HG03045 (cell line): ENCODE data around the gene RAB7A.
A peak's percentile ranks its signal among the peaks of the same experiment; 100 is the strongest.
"Not testable (repeated sequence)": the region's sequence is repeated elsewhere in the genome, so short reads cannot be mapped to it uniquely, and the experiment has no call there.

Experiments used
- ATAC-seq: cut with Tn5 transposase; IDR thresholded peaks from one replicate; pipeline ENCODE4 v1.9.1; 2021; ENCODE audit warnings: mild to moderate bottlenecking, moderate library complexity; ENCODE audit not compliant: unreplicated experiment

RAB7A gene

DNA sequence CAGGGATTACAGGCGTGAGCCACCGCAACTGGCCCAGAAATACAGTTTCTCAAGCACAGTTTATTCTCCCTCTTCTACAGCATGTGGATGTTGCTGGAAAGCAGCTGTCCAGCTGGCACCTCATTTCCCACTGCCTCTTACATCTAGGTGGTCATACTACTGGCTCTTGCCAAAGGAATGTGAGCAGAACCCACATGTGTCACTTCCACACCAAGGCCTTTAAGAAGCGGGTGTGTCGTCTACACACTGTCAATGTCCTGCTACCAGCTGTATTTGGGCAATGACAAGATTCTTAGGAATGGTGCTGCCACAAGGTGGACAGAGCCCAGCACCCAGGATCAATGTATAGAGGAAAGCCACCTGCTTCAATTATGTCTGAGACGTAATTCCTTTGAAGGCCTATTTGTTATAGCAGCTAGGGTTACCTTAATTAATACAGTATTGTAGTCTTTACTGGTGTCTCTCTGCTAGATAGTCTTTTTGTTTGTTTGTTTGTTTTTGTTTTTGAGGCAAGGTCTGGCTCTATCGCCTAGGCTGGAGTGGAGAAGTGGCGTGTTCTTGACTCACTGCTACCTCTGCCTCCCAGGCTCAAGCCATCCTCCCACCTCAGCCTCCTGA, 15.1 kb upstream of the RAB7A start:
- no peak for ATAC-seq

DNA sequence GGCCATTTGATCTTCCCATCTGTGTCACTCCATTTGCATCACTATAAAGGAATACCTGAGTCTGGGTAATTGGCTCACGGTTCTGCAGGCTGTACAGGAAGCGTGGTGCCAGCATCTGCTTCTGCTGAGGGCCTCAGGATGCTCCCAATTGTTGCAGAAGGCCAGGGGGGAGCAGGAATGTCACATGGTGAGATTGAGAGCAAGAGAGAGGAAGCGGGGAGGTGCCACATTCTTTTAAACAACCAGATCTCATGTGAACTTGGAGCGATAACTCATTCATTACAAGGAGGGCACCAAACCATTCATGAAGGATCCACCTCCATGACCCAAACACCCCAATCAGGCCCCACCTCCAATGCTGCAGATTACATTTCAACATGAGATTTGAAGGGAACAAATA, 13.1 kb upstream of the RAB7A start:
- ATAC-seq: no peak

- no peak for ATAC-seq
Measured at GRCh38 chr3:128714887-128715491, 11.0 kb upstream of the RAB7A start.

DNA sequence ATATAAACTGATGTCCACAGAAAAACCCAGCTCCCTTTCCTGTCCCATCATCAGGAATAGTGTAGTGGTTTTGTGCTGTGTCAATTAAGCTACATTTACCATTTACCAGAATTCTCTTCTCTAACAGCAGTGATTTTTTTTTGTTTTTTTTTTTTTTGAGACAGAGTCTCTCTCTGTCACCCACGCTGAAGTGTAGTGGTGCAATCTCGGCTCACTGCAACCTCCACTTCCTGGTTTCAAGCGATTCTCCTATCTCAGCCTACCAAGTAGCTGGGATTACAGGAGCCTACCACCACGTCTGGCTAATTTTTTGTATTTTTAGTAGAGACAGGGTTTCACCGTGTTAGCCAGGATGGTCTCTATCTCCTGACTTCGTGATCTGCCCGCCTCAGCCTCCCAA, 7.1 kb upstream of the RAB7A start:
- ATAC-seq: not testable (repeated sequence)

DNA sequence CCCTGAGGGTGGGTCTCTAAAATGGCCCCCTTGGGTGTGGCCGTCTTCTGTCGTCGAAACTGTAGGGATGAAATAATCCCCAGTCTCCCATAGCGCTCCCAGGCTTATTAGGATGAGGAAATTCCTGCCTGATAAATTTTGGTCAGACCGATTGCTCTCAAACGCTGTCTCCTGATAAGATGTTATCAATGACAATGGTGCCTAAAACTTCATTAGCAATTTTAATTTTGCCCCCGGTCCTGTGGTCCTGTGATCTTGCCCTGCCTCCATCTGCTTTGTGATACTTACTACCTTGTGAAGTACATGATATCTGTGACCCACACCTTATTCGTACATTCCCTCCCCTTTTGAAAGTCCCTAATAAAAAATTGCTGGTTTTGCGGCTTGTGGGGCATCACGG, 5.1 kb upstream of the RAB7A start:
- no peak for ATAC-seq

GRCh38 chr3:128723477-128723876, 2.5 kb upstream of the RAB7A start:
- no peak for ATAC-seq

DNA sequence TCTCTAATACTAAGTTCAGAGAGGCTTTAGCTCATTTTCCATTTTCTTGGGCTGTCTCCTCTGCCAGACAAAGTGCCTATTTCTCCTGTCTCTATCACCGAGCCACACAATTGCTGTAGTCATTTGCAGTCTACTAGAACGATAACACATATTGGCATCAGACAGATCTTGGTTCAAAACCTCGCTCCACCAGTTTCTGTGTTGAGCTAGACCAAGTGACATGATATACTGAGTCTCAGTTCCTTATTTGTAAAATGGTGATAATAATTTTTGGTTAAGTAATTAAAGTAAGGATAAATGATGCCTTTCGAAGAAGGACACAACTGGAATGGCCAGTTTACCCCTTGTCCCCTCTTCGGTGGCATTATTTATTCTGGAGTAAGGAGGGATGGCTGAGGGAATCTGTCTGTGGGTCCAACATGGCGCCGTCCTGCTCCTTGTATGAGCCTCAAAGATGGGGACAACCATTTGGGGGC, 398 bp upstream of the RAB7A start:
- ATAC-seq: peak; percentile 6

GRCh38 chr3:128727059-128727458, 1.1 kb downstream of the RAB7A start:
- no peak for ATAC-seq

- no peak for ATAC-seq
Measured at GRCh38 chr3:128727485-128727884, 1.5 kb downstream of the RAB7A start.

DNA sequence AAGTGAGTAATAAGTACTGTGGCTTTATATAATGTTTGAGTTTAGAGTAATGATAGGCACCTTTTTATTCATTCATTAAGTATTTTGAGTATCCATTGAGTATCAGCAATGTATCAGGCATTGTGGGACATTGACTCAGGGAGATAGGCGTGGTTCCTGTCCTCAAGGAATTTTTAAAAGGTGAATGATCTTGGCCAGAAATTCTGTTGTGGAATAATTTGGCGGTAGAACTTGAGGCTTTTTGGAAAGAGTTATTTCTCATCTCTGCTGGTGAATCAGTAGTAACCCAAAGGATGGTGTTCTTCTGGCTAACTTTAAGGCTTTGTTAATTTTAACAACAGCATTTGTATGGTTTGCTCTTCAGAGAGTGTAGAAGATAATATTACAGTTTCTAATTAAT, 2.0 kb downstream of the RAB7A start:
- ATAC-seq: no peak

GRCh38 chr3:128728521-128728920, 2.5 kb downstream of the RAB7A start:
- not testable (repeated sequence) for ATAC-seq

GRCh38 chr3:128730471-128730870, 4.5 kb downstream of the RAB7A start:
- ATAC-seq: no peak

- ATAC-seq: no peak
Measured at GRCh38 chr3:128734523-128735189, 8.7 kb downstream of the RAB7A start.

DNA sequence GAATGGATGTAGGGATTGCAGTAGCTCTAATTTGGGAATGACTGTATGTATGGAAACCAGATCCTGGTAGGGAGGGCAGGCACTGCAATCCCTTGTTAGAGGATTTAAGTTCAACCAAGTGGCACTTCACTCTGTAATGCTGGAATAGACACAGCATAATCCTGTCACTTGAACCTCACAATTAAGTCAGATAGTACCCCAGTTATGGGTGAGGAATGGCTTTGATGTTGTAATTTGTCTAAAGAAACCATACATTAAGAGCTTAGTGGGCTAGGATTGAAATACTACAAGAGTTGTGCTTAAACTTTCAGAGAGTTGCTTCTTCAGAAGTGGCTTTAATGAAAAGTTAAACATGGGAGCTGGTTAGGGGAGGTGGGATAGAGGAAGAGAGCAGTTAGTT, 9.3 kb downstream of the RAB7A start:
- ATAC-seq: no peak

- ATAC-seq: no peak
Measured at GRCh38 chr3:128735884-128736283, 9.9 kb downstream of the RAB7A start.

GRCh38 chr3:128736601-128737000, 10.6 kb downstream of the RAB7A start:
- no peak for ATAC-seq

- ATAC-seq: no peak
Measured at GRCh38 chr3:128740621-128741020, 14.6 kb downstream of the RAB7A start.

- no peak for ATAC-seq
Measured at GRCh38 chr3:128742821-128743594, 17.0 kb downstream of the RAB7A start.

GRCh38 chr3:128745742-128746141, 19.8 kb downstream of the RAB7A start:
- no peak for ATAC-seq

- ATAC-seq: no peak
Measured at GRCh38 chr3:128746881-128747280, 20.9 kb downstream of the RAB7A start.

GRCh38 chr3:128748557-128748956, 22.6 kb downstream of the RAB7A start:
- ATAC-seq: no peak

DNA sequence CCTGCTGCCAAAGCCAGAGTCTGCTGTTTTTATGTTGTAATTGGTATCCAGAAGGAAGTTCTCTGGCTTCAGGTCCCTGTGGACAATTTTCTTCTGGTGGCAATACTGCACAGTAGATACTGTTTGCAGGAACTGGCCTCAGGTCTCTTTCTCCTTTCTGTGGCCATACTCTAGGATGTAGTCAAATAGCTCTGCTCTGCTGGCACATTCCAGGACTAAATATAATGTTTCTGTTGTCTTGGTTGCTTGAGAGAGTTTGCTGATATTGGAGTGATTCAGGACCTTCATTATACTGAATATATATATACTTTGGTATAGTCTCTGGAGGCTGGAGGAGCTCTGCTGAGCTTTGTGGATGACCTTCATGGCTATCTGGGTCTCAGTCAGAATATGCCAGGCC, 23.1 kb downstream of the RAB7A start:
- no peak for ATAC-seq
